Neural progenitor cell (in vitro differentiated cells): ENCODE measurements around the gene CCDC28B. TPM values are rescaled to one million over a fixed set of nuclear protein-coding genes. Genes with fewer than 3 reads are reported as not detected.
A peak's percentile ranks its signal among the peaks of the same experiment; 100 is the strongest.

ENCODE experiments used
- DNase-seq: peaks from one replicate; pipeline ENCODE4 v3.0.0-alpha.2; 2016; ENCODE audit warnings: low spot score
- H2AFZ ChIP-seq: fragments of 200-600 bp; sonication (generic); replicated peaks from 2 replicates; pipeline ENCODE4 v1.6.1; 2016; ENCODE audit warnings: antibody characterized with exemption
- H3F3A ChIP-seq: fragments of 200-600 bp; sonication (generic); 2 replicates; pipeline ENCODE4 v1.6.1; 2016; ENCODE audit warnings: antibody characterized with exemption, low read depth
- H3K27ac ChIP-seq: fragments of 200-600 bp; sonication (generic); 2 replicates; pipeline ENCODE4 v1.5.1; 2016; ENCODE audit warnings: mild to moderate bottlenecking
- H3K27me3 ChIP-seq: fragments of 200-600 bp; sonication (generic); 2 replicates; pipeline ENCODE4 v1.6.1; 2016; ENCODE audit warnings: mild to moderate bottlenecking, moderate library complexity
- H3K36me3 ChIP-seq: fragments of 200-600 bp; sonication (generic); 2 replicates; pipeline ENCODE4 v1.5.1; 2016
- H3K4me1 ChIP-seq: fragments of 200-600 bp; sonication (generic); 2 replicates; pipeline ENCODE4 v1.6.1; 2016; ENCODE audit warnings: mixed run types
- H3K4me2 ChIP-seq: fragments of 200-600 bp; sonication (generic); 2 replicates; pipeline ENCODE4 v1.6.1; 2016
- H3K4me3 ChIP-seq: fragments of 200-600 bp; sonication (generic); 2 replicates; pipeline ENCODE4 v1.5.1; 2016
- H3K79me2 ChIP-seq: fragments of 200-600 bp; sonication (generic); 2 replicates; pipeline ENCODE4 v1.6.1; 2016; ENCODE audit warnings: low read depth
- H3K9ac ChIP-seq: fragments of 200-600 bp; sonication (generic); 2 replicates; pipeline ENCODE4 v1.6.1; 2016
- H3K9me3 ChIP-seq: fragments of 200-600 bp; sonication (generic); 2 replicates; pipeline ENCODE4 v1.5.1; 2016; ENCODE audit warnings: low read depth
- H4K20me1 ChIP-seq: fragments of 200-600 bp; sonication (generic); 2 replicates; pipeline ENCODE4 v1.6.1; 2016; ENCODE audit warnings: low read depth
- H3K27ac Mint-ChIP-seq: 3 replicates; pipeline ENCODE4 v1.8.0; 2021; ENCODE audit warnings: mixed read lengths
- H3K27me3 Mint-ChIP-seq: 2 replicates; pipeline ENCODE4 v1.8.0; 2022; ENCODE audit warnings: low read depth, mild to moderate bottlenecking, inconsistent platforms, moderate library complexity, mixed read lengths; ENCODE audit not compliant: insufficient read depth
- H3K36me3 Mint-ChIP-seq: 3 replicates; pipeline ENCODE4 v1.8.0; 2021; ENCODE audit warnings: mixed read lengths
- H3K4me1 Mint-ChIP-seq: 3 replicates; pipeline ENCODE4 v1.8.0; 2021; ENCODE audit warnings: mixed read lengths
- H3K4me3 Mint-ChIP-seq: 3 replicates; pipeline ENCODE4 v1.8.0; 2021; ENCODE audit warnings: mild to moderate bottlenecking, moderate library complexity, mixed read lengths
- H3K9me3 Mint-ChIP-seq: 3 replicates; pipeline ENCODE4 v1.8.0; 2020; ENCODE audit warnings: mixed read lengths
- CTCF ChIP-seq: fragments of 200-600 bp; sonication (generic); IDR thresholded peaks from 2 replicates; pipeline ENCODE4 v1.5.1; 2017; ENCODE audit warnings: antibody characterized with exemption, mild to moderate bottlenecking
- EZH2 ChIP-seq: fragments of 200-600 bp; sonication (generic); IDR thresholded peaks from 2 replicates; pipeline ENCODE4 v1.6.1; 2017; ENCODE audit warnings: antibody characterized with exemption, mild to moderate bottlenecking, moderate library complexity
- EZH2phosphoT487 ChIP-seq: fragments of 200-600 bp; sonication (generic); IDR thresholded peaks from 2 replicates; pipeline ENCODE4 v1.6.1; 2017; ENCODE audit warnings: antibody characterized with exemption
- total RNA-seq: library from RNA; depleted of rRNA; stranded (reverse); fragments of >200 nt; gene quantifications from 2 replicates; pipeline ENCODE4 v1.2.3, GENCODE V29; 2015; ENCODE audit warnings: low replicate concordance

The CCDC28B gene
- total RNA-seq, 1 donor from 2014 or later = 6.5 TPM

GRCh38 chr1:32172621-32173245 lies 27.7 kb upstream of the CCDC28B start:
- H3K4me1 Mint-ChIP-seq = no peaks in the 10 kb centered on the region
- H3K36me3 Mint-ChIP-seq = peaks cover 26% of the 10 kb centered on the region
- no peak overlapping the region for H3K4me3 ChIP-seq
- H3K36me3 ChIP-seq = peaks cover 9% of the 10 kb centered on the region
- no peaks in the 10 kb centered on the region for H3K9me3 Mint-ChIP-seq
- H3K27me3 ChIP-seq = no peaks in the 10 kb centered on the region
- no peak overlapping the region for H3K4me2 ChIP-seq
- no peaks in the 10 kb centered on the region for H3K79me2 ChIP-seq
- TF ChIP-seq EZH2 (no peak), EZH2phosphoT487 (no peak), CTCF (no peak)
- H4K20me1 ChIP-seq = no peaks in the 10 kb centered on the region
- peaks cover 2% of the 10 kb centered on the region for H3K27me3 Mint-ChIP-seq
- no peak overlapping the region for H3K27ac Mint-ChIP-seq
- no peaks in the 10 kb centered on the region for H3K9me3 ChIP-seq
- no peak overlapping the region for H3K9ac ChIP-seq
- H3K4me1 ChIP-seq = no peaks in the 10 kb centered on the region
- no peak overlapping the region for H3K4me3 Mint-ChIP-seq
- no peak overlapping the region for H2AFZ ChIP-seq
- DNase-seq = no peak
- H3K27ac ChIP-seq = no peak overlapping the region
- H3F3A ChIP-seq = peaks cover 10% of the 10 kb centered on the region

- H3K9me3 ChIP-seq = no peaks in the 10 kb centered on the region
- H3K27ac Mint-ChIP-seq = peak overlapping the region; percentile 88
- H3K9ac ChIP-seq = no peak overlapping the region
- TF ChIP-seq EZH2 (no peak), CTCF (no peak)
- no peaks in the 10 kb centered on the region for H3K36me3 ChIP-seq
- no peaks in the 10 kb centered on the region for H3K27me3 ChIP-seq
- peaks cover 4% of the 10 kb centered on the region for H3K27me3 Mint-ChIP-seq
- peaks cover 16% of the 10 kb centered on the region for H3K4me1 ChIP-seq
- H3K4me3 ChIP-seq = peak overlapping the region; percentile 70
- H3K79me2 ChIP-seq = peaks cover 36% of the 10 kb centered on the region
- H4K20me1 ChIP-seq = peaks cover 24% of the 10 kb centered on the region
- H3K36me3 Mint-ChIP-seq = peaks cover 14% of the 10 kb centered on the region
- H3F3A ChIP-seq = peaks cover 38% of the 10 kb centered on the region
- peak overlapping the region; percentile 90 for H3K4me3 Mint-ChIP-seq
- peaks cover 21% of the 10 kb centered on the region for H3K4me1 Mint-ChIP-seq
- DNase-seq = no peak
- no peak overlapping the region for H3K27ac ChIP-seq
- H3K4me2 ChIP-seq = peak overlapping the region; percentile 99
- H3K9me3 Mint-ChIP-seq = no peaks in the 10 kb centered on the region
- H2AFZ ChIP-seq = peak overlapping the region; percentile 92
These were observed 21.8 kb upstream of the CCDC28B start for GRCh38 chr1:32178380-32179192.

- no peak for DNase-seq
- H3K4me1 ChIP-seq = peaks cover 16% of the 10 kb centered on the region
- TF ChIP-seq EZH2 (no peak), EZH2phosphoT487 (no peak), CTCF (no peak)
- Mint-ChIP-seq H3K4me1 (peaks cover 21% of the 10 kb centered on the region), H3K36me3 (peaks cover 18% of the 10 kb centered on the region), H3K4me3 (peak overlapping the region; percentile 90), H3K27ac (peak overlapping the region; percentile 88), H3K9me3 (no peaks in the 10 kb centered on the region), H3K27me3 (peaks cover 4% of the 10 kb centered on the region)
- H3F3A ChIP-seq = peaks cover 38% of the 10 kb centered on the region
- H3K79me2 ChIP-seq = peaks cover 41% of the 10 kb centered on the region
- peak overlapping the region; percentile 92 for H2AFZ ChIP-seq
- H3K9ac ChIP-seq = no peak overlapping the region
- no peaks in the 10 kb centered on the region for H3K27me3 ChIP-seq
- peaks cover 25% of the 10 kb centered on the region for H4K20me1 ChIP-seq
- H3K4me2 ChIP-seq = peak overlapping the region; percentile 99
- no peaks in the 10 kb centered on the region for H3K36me3 ChIP-seq
- no peaks in the 10 kb centered on the region for H3K9me3 ChIP-seq
- H3K4me3 ChIP-seq = peak overlapping the region; percentile 70
- no peak overlapping the region for H3K27ac ChIP-seq
These were observed 21.3 kb upstream of the CCDC28B start for GRCh38 chr1:32179193-32179442.
